MM.1S (cell line): Measurements from ENCODE around the gene PHETA1.

ENCODE experiments used
- EZH2 ChIP-seq: fragments of 300-600 bp; sonication (generic); optimal IDR thresholded peaks from 2 replicates; pipeline ENCODE3; 2017; ENCODE audit warnings: low read depth, mild to moderate bottlenecking, antibody characterized with exemption, low read length, mixed read lengths
- TF ChIP-seq, protein P1 (sequence below): fragments of 300-600 bp; sonication (generic); IDR thresholded peaks from 2 replicates; pipeline ENCODE4 v1.5.1; 2016; ENCODE audit warnings: antibody characterized with exemption, low read length, mixed read lengths

DNA sequence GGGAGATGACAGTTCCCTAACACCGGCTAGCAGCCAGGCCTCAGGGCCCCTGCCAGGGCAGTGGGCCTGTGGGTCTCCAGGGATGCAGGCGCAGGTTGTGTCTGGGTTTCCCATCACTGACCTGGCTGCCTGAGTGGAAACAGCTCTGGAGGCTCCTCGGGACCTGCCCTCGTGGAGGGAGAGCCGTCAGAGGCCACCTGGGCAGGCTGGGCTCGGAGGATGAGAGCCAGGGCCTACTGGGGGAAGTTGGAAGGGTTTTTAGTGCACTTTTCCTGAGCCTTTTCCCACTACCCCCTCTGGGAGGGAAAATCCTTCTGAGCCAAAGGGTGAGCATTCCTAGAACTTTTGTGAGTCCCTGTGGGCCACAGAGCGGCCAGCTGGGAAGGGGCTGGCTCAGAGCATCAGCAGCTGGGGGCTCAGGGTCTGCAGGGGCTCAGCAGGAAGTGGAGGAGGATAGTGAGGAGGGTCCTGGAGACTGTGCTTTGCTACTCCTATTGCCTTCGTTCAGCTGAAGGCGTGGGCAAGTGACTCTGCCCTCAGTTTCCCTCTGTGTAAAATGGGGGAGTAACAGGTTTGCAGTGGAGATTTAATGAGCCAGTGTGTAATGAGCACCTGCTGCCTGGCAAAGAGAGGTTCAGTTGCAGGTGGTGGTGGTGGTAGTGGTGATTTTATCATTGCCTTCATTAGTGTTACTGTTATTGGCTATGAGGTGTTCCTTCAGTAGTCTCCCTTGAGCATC lies 38.7 kb upstream of the PHETA1 start:
- TF ChIP-seq EZH2 = no peak
- TF ChIP-seq, protein P1, sequence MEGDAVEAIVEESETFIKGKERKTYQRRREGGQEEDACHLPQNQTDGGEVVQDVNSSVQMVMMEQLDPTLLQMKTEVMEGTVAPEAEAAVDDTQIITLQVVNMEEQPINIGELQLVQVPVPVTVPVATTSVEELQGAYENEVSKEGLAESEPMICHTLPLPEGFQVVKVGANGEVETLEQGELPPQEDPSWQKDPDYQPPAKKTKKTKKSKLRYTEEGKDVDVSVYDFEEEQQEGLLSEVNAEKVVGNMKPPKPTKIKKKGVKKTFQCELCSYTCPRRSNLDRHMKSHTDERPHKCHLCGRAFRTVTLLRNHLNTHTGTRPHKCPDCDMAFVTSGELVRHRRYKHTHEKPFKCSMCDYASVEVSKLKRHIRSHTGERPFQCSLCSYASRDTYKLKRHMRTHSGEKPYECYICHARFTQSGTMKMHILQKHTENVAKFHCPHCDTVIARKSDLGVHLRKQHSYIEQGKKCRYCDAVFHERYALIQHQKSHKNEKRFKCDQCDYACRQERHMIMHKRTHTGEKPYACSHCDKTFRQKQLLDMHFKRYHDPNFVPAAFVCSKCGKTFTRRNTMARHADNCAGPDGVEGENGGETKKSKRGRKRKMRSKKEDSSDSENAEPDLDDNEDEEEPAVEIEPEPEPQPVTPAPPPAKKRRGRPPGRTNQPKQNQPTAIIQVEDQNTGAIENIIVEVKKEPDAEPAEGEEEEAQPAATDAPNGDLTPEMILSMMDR = no peak
